ENCODE data around the gene ANXA11.
"Not testable (repeated sequence)": the region's sequence is repeated elsewhere in the genome, so short reads cannot be mapped to it uniquely, and the experiment has no call there.

ANXA11 gene

DNA sequence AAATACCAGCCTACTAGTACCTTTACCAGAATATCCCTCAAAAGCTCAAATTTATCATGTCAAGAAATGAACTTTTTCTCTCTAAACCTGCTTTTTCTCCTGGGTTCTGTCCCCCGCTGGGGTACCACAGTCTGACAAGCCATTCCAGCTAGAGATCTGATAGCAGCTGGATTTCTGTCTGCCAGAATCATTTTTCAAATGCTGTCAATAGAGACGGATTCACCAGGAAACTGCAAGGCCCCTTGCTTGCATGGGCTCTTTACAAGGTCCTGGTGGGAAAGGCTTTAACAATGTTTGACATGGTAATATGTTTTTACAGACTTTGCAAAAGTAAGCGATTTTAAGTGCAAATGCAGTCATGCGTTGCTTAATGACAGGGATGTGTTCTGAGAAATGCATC, 4.9 kb upstream of the ANXA11 start:
- in situ Hi-C loops (cut with HindIII; ENCODE audit: low sequenced_read_pairs): no loop called here

DNA sequence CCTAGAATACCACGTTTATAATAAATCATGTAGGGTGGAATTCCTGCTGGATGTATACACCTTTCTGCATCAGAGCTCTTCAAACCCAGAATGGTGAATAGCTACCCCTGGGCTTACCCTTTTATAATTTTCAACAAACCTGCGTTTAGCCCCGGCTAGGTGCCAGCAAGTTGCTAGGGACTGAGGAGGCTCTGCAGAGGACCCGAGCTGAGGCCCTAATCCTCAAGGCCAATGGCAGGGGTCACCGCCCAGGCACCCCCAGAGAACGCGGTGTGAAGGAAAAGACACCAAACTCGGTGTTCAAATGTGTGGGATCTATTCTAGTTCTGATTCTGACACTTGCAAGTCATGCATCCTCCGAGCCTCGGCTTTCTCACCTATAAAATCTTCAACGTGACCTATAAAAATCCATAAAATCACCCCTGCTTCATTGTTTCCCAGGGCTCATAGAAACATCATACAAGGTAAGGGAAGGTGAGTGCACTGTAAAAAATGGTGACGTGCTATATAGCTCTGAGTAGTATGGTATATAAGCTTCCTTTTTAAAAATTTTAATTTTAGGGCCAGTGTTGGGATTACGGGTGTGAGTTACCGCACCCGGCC, 2.5 kb upstream of the ANXA11 start:
- in situ Hi-C loops (cut with HindIII; ENCODE audit: low sequenced_read_pairs): no loop called here

DNA sequence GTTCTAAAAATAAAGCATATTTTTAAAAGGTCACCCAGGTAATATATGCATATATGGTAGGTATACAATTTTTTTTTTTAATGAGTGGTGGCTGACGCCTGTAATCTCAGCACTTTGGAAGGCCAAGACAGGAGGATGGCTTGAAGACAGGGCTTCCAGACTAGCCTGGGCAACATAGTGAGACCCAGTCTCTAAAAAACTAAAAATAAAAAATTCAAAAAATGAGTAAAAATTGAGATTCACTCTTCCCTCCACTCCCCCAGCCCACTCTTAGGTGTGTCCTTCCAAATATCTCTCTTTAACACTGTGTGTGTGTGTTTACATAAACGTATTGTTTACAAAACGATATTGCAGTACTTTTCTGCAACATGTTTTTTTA, 929 bp upstream of the ANXA11 start:
- in situ Hi-C loops (cut with HindIII; ENCODE audit: low sequenced_read_pairs): no loop called here

DNA sequence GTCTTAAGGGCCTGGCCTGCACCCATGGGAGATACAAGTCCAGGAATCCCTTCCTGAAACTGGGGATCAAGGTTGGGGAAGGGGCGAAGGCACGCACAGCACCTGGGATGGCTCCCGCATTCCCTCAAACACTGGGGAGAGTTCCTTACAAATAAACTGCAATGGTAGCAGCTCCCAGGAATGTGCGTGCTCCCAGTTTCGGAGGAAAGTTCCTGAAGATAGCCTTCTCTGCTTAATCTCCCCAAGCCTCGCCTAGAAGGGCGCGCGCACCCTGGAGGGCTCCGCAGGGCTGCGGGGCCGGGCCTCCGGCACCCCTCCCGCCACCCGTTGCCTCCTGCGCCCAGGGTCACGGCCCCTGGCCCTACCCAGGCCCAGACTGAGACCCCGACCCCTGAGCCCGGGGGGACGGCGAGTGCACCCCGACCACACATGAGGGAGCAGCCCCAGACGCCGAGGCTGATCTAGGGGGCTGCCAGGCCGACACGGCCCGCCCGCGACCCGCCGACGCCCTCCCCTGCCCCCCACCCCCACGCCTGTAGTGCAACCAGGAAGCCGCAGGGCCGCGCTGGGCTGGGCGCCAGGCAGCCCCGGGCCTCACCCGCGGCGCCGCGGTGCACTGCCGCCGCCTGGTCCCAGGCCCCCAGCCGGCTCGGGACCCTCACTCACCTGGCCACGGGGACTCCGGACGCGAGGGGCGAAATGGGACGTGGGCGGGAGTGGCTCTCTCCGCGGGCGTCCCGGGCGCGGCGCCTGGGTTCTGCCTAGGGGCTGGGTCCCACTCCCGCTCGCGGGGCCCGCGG, 460 bp downstream of the ANXA11 start:
- in situ Hi-C loops (cut with HindIII; ENCODE audit: low sequenced_read_pairs): no loop called here

DNA sequence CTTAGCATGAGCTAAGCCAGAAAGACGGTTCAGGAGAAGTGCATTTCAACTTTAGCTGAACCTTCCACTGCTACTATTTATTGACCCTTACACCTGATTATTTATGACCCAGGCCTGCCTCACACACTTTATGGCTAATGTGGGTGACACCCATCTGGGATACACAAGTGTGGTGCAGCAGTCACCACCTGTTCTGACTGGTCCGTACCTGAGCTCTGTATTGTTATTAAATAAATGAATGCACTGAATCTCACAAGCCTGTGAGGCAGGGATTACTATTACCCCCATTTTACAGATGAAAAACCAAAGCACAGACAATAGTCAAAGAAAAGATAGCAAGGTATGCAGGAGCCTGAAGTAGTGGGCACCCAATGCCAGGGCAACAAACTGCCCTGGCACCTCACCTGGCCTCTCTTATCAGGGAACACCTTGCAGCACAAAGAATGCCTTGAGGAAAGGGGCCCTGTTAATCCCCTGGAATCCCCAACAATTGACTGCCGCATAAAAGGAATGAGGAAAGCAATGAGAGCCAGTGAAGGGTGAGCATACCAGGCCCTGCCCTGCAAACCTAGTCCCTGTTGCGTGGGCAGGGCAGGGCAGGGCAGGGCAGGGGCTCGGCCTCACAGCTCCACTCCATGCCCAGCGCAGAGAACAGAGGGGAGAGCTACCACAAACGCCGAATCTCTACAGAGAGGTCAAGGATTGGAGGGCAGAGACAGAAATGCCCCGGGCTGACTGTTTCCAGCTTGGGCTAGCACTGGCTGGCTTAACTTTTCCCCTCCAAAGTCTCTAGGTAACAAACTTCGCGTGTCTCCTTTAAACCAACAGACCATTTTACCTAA, 1.3 kb downstream of the ANXA11 start:
- in situ Hi-C loops (cut with HindIII; ENCODE audit: low sequenced_read_pairs): no loop called here

DNA sequence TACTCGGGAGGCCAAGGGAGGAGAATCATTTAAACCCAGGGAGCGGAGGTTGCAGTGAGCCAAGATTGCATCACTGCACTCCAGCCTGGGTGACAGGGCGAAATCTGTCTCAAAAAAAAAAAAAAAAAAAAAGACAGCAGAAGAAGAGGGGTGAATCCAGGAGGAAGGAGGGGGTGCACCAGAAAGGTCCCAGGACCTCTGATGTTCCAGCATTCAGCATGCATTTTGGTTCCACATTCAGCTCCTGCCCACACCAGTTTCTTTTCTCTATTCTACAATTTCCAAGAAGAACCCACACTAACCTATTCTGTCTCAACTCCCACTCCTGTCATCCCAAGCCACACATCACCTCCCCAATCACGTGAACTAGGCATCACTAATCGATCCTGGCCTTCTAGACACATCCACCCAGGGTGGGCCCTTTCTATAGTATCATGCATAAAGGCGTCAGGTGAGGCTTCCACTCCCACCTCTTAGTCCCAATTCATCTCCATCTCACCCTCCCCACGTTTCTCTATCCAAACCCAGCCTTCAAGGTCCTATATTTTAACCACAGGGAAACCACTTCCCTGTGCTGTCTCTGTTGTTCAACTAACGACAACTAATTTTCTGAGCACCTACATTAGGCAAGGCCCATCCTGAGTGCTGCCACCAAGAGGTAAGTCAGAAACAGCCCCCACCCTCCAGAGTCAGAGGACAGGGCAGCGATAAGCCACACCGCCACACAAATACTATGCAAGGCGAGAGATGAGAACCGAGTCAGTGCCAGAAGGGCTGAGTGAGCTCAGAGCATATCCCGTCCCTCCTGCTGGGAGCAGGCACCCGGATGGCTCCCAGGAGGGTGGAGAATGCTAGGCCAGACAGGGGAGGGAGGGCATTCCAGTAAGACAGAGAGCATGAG, 2.2 kb downstream of the ANXA11 start:
- in situ Hi-C loops (cut with HindIII; ENCODE audit: low sequenced_read_pairs): no loop called here

DNA sequence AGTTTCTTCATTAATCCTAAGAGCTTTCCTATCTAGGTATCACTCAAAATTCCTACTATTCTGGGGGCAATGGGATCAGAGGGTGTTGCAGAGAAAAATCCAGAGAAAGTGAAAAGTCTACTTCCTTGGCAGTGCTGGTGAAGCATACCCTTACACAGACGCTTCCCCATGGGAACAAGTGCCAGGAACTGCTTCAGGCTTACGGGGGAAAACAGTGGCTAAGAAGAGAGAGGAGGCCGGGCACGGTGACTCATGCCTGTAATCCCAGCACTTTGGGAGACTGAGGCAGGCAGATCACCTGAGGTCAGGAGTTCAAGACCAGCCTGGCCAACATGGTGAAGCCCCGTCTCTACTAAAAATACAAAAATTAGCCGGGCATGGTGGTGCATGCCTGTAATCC, 2.8 kb downstream of the ANXA11 start:
- in situ Hi-C loops (cut with HindIII; ENCODE audit: low sequenced_read_pairs): not testable (repeated sequence)

DNA sequence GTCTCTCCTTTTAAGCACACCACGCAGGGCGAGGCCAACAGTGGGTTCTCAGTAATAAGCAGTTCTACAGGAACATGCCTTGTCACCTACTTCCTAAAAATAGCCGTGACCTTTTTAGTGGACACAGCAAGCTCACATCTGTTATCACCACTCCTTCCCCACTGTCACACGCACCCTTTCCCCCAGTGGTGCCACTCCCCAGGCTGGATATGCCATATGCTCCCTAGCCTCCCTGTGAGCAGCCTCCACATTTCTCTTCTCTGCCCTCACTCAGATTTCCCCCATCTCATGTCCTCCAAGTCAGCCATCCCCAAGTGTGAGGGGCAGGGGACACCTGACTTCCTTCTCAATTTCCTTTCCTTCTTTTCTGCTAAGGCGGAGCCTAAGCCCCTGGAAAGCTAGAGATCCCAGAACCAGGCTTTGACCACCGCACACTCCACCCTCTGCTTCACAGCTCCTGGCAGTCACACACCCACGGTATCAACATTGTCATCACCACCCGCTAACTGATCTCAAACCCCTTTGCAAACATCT, 3.7 kb downstream of the ANXA11 start:
- in situ Hi-C loops (cut with HindIII; ENCODE audit: low sequenced_read_pairs): no loop called here

DNA sequence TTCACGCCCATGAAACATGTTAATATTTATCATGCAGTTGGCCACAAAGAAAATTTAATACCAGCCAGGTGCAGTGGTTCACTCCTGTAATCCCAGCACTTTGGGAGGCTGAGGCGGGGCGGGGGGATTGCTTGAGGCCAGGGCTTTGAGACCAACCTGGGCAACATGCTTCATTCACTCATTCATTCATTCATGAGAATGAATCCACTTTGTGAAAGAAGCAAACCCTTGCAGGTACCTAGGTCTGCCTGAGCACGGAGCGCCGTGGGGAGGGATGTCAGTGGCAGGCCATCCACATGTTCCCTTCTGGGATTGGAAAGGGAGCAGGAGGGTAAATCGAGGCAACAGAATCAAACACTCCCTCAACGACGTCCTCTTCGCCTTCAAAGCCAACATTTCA, 4.7 kb downstream of the ANXA11 start:
- in situ Hi-C loops (cut with HindIII; ENCODE audit: low sequenced_read_pairs): no loop called here

DNA sequence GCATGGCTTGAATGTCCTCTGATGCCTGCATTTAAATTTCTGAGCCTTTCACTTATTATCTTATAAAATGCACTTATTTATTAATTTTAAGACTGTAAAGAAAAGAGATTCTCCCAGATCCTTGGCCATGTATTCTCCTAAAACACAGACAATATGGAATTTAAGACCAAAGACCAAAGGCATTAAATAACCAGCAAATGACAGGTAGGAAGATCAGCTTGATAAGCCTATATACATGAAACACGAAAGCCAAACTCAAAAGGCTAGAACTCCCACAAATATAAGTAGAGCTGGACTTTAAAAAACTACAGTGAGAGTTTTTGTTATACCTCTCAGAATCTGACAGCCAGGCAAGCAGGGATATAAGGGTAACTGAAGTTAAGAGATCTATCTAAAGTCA, 5.1 kb downstream of the ANXA11 start:
- in situ Hi-C loops (cut with HindIII; ENCODE audit: low sequenced_read_pairs): no loop called here

DNA sequence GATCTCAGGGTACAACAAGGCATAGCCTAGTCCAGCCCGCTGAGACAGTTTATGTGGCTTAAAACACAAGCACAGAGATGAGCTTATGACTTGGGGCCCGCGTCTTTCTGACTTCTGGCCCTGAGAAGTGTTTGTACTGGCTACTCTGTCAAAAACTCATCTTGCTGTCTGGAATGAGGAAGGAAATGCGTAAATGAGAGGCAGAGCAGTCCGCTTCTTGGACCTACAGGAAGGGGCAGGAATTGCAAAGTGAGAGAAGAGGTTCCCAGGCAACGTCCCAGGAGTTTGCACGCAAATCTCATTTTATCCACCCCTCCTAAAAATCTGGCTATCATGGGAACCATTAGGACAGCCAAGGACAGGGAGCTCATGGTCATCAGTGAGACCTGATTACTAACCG, 5.5 kb downstream of the ANXA11 start:
- in situ Hi-C loops (cut with HindIII; ENCODE audit: low sequenced_read_pairs): no loop called here

DNA sequence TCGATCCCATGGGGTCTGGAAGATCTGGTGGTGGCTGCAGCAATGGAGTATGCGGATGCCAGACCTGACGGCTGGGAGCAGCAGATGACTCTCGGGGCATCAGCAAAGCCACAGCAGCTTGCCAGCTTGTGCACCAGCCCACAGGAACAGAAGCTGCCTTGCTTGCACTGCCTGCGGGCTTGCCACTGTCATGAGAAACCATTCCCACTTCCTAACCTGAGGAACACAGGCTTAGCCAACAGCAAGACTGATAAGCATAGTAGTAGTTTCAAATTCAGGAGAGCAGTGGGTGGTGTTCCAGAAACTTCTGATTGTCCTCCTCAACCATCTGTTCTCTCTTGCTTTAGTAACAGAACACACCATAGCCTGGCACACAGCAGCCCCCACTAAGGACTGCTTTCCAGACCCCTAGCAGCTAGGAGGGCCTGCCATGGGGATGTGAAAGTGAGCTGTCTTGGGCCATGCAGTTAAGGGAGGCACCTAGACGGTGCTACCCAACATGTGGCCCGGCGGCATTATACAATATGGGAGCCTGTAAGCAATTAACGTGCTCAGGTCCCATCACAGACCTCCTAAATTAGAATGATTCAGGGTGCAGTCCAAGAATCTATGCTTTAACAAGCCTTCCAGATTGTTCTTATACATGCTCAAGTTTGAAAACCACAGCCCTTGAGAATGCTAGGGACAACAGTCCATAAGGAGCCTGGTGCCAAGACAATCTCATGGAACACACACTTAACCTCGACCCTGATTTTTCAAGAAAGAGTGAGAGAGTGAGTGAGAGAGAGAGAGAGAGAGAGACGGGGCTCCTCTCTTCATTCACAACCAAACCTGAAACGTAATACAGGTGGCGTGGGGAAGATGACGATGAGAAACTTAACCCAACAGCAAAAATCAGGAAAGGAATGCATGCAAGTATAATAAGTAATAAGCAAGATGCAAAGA, 7.1 kb downstream of the ANXA11 start:
- in situ Hi-C loops (cut with HindIII; ENCODE audit: low sequenced_read_pairs): no loop called here

DNA sequence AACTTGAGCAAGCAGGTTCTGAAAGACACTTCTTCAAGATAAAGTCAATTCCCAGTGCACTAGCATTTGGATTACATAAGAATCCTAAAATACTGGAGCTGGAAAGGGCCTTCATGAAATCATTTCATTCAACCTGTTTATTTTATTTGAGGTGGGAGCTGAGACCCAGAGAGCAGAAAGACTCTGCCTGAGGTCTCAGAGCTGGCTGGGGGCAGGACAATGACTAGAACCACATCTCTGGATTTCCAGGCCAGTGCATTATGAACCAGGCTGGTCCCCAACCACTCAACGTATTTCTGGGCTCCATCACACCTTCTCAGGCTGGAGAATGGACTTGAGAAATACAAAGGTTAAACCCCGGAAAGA, 8.4 kb downstream of the ANXA11 start:
- in situ Hi-C loops (cut with HindIII; ENCODE audit: low sequenced_read_pairs): no loop called here

DNA sequence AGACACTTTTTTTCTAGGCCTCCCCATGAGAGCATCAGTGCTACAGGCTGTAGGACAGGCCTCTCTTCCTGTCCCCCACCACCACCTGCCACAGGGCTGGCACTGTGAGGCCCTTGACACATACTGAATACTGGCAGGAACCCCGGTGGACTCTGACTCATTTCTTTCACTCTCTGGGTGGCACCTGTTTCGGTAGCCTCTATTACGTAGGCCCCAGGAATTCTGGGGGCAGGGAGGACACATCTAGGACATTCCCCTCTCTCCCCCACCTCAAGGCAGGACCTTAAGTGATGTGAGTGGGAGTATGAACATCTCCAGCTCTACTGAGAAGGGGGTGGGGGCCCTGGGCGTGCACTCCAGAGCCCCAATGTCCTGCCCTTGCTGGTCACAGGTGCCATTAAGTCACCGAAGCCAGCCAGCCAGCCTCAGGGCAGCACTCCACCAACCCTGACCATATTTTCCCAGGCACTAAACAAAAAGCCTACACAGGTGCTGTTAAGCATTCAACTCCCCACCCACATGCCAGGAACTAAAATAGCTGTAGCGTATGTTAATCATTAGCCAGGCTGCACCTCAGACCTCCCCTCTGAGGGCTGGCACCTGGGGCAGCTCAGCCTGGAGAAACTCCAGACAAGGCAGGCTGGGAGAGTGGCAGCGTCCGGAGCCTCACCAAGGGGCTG, 8.9 kb downstream of the ANXA11 start:
- in situ Hi-C loops (cut with HindIII; ENCODE audit: low sequenced_read_pairs): no loop called here

DNA sequence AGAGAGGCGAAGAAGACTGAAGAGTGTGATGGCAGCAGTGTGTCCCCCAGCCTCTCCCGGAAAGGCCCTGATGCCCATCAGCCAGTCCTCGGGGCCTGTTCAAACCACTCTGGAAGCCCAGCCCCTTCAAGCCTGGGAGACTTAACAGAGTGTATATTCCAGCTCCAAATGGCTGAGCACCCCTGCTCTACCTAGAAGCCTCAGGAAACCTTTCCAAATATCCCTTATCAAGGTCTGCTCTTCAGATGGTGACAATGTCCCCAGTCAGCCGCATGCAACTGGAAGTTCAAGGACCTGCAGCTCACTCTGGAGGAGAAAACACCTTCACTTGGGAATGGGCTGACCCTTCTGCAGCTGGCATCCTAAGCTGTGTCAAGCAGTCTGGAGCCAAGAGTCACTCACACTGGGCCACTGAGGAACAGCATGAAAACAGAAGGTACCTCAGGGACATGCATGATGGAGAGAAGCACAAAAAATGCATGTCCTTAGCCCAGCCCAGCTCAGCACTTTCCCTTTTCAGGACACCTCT, 10.2 kb downstream of the ANXA11 start:
- in situ Hi-C loops (cut with HindIII; ENCODE audit: low sequenced_read_pairs): no loop called here

DNA sequence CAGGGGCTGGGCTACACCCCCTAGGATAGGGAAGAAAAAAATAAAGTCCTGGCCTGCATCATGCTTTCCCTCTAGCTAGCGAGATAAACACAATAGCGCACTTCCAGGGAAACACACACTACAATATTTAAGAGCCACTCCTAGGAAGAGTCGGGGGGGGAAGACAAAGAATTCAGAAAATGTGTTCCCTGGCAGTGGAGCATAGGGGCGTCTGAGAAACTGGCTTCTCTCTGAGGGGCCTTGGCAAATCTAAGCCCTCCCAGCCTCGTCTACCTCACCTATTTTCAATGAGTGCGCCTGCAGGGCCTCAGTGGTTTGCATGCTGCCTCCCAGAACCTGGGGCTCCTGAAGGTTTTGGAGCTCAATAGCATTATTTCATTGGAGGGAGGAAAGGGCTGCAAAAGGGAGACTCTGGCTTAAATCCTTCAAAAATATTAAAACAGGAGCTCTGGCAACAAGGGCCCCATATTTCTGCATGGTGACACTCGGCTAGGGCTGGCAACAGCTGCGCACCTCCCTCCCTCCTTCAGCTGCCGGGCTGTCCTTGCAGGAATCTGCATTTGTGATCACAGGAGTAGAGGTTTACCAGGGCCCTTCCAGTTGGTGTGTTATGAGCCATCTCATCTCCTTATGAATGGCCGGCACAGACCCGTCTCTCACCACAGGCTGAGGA, 10.8 kb downstream of the ANXA11 start:
- in situ Hi-C loops (cut with HindIII; ENCODE audit: low sequenced_read_pairs): no loop called here

DNA sequence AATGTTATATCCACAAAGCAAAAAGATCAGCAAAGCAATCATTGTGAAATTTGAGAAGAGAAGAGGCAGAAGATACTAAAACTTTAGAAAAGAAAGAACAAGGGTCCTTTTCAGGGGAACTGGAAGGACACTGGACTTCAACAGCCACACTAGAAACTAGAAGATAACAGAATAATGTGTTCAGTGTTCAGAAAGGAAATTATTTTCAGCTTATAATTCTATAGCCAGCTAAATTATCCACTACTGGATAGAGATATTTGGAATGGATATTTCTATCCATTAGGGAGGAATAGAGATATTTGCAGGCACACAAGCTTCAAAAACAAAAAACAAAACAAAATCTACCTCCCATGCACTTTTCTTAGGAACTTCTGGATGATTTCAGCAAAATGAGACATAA, 12.8 kb downstream of the ANXA11 start:
- in situ Hi-C loops (cut with HindIII; ENCODE audit: low sequenced_read_pairs): no loop called here

DNA sequence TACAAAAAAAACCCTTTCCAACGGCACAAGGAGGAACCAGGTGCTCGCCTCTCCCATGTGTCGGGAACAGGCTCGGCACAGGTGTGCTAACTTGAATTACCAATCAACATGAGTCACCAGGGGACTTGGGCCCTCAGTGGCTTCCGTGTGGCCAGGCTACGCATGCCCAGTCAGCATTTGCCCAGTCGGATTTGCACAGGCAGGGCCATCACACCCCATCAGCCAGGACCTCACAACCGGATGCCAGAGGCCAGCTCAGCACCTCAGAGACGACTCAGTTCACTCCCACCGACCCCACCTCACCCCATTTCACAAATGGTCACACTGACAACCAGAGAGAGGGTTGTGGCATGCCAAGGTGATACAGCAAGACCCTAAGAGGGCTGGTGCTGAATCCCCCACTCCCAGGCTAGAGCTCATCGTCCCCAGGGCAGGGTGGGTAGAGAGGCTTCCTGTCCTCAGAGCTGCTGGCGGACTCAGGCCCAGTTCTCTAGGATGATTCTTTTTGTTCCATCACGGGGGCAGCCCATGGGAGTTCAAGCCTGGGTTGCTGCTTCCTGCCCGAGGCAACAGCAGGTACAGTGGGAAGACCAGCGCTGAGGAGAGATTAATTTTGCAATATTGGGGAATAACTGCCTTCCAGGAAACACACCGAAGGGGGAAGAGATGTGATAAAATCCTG, 13.6 kb downstream of the ANXA11 start:
- in situ Hi-C loops (cut with HindIII; ENCODE audit: low sequenced_read_pairs): no loop called here

All from DLD1 (cell line).